AG04449 (cell line): ENCODE measurements around the gene ARHGAP15.

Source experiments
- CTCF ChIA-PET: fragments of 350-600 bp; formaldehyde crosslinking; extraction: SDS; loops from one replicate; lab custom pipeline; 2021; ENCODE audit warnings: antibody characterized with exemption; lab: Yijun Ruan, JAX
- POLR2A ChIA-PET: fragments of 400-600, 350-600 bp; formaldehyde crosslinking; extraction: SDS; loops from one replicate; lab custom pipeline; 2020; ENCODE audit warnings: antibody characterized with exemption, inconsistent platforms; lab: Yijun Ruan, JAX
- DNase-seq: peaks from one replicate; pipeline ENCODE4 v3.0.0-alpha.2; 2010; ENCODE audit warnings: low read depth, low spot score
- H3K4me3 ChIP-seq: 2 replicates; pipeline ENCODE4 v1.5.1; 2011; ENCODE audit warnings: low read depth, mild to moderate bottlenecking, control low read depth, low read length
- TF ChIP-seq, protein P1 (sequence below): IDR thresholded peaks from one replicate; pipeline ENCODE4 v1.5.1; 2011; ENCODE audit warnings: mild to moderate bottlenecking, moderate library complexity, low read length, control low read depth, inconsistent platforms; ENCODE audit not compliant: insufficient read depth; ENCODE audit errors: missing control alignments

Gene ARHGAP15

DNA sequence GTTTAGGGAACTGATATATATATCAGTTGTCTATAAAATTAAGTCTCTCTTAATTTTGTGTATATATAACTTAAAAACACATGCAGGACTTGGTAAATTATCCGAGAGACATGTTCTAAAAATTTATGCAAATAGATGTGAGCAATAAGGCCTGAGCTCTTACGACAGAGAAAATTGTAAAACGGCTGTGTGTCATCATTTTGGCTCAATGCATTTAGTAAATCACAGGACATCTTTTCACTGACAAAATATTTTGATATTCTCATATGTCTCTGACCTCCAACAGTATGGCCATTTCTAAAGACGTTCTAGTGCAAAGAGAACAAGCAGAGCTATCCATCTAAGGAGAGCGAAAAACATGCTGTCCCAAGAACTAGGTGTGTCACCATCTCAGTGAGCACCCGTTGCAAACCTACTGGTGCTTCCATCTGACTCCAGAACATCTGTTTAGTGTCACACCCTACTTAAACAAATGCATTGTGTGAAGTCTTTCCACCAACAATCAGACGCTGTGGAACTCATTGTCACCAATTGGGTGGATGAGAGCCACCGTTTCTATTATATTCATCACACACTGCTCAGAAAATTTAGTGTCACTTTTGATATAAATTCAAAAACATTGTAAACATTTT, 108.0 kb downstream of the ARHGAP15 start:
- no peak for DNase-seq
- CTCF ChIA-PET = interaction anchor here (0.6 kb wide), 1 partner anchor 160 kb away, joined by 3 read pairs; no protein-coding TSS in a partner anchor
- no peak overlapping the region for H3K4me3 ChIP-seq
- TF ChIP-seq, protein P1, sequence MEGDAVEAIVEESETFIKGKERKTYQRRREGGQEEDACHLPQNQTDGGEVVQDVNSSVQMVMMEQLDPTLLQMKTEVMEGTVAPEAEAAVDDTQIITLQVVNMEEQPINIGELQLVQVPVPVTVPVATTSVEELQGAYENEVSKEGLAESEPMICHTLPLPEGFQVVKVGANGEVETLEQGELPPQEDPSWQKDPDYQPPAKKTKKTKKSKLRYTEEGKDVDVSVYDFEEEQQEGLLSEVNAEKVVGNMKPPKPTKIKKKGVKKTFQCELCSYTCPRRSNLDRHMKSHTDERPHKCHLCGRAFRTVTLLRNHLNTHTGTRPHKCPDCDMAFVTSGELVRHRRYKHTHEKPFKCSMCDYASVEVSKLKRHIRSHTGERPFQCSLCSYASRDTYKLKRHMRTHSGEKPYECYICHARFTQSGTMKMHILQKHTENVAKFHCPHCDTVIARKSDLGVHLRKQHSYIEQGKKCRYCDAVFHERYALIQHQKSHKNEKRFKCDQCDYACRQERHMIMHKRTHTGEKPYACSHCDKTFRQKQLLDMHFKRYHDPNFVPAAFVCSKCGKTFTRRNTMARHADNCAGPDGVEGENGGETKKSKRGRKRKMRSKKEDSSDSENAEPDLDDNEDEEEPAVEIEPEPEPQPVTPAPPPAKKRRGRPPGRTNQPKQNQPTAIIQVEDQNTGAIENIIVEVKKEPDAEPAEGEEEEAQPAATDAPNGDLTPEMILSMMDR = no peak
- POLR2A ChIA-PET = no interaction called here

DNA sequence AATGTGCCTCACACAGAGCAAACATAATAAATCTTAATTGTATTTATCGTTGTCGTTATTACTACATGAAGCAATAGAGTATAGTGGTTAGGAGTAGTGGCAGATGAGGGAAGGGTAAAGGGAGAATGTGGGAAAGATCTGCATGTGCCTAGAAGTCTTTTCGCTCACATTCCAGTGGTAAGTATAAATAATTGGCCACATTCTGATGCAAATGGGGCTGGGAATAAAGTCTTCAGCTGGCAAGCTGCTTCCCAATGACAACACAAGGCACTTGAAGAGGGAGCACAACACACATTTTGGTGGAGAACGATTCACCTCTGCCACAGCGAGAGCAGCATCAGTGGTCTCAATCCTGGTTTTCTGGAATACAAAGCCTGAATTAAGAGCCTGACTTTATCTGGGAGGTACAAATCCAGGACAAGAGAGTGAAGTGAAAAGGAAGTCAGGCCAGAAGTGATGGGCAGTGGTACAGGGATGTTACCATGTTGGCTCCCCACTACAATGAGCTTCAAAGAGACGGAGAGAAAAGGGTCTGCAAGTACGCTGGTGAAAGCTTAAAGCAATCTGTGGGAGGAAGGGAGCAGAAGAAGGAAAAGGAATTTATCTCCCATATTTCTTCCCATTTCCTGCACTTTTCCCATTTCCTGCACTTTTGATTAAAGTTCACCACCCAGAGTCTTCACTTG, 112.3 kb downstream of the ARHGAP15 start:
- ChIA-PET POLR2A (no interaction called here), CTCF (interaction anchor here (2.2 kb wide), 1 partner anchor 17 kb away, joined by 6 read pairs; no protein-coding TSS in a partner anchor)
- no peak overlapping the region for H3K4me3 ChIP-seq
- DNase-seq = no peak
- TF ChIP-seq, protein P1 = no peak

DNA sequence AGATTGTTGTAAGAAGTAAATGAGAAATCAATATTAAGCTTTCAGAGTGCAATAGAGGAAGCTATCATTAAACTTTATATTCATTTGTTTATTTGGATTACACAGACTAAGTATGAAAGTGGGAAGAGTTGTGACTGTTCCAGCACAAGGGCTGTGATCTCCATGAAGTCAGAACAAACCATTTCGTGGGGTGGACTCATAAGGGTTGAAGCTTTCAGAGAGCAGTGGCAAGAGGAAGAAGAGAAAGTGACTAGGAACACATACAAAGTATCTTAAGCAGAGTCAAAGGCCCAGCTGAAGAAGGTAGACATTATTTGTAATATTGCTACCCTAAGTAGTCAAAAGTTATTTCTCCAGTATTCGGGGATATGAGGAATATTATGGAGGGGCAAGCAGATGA, 117.0 kb downstream of the ARHGAP15 start:
- POLR2A ChIA-PET = interaction anchor here (0.5 kb wide), 1 partner anchor 14 kb away, joined by 3 read pairs; no protein-coding TSS in a partner anchor
- CTCF ChIA-PET = interaction anchor here (0.8 kb wide), 1 partner anchor 76 kb away, joined by 3 read pairs; no protein-coding TSS in a partner anchor
- H3K4me3 ChIP-seq = no peak overlapping the region
- DNase-seq = no peak
- TF ChIP-seq, protein P1 = no peak

DNA sequence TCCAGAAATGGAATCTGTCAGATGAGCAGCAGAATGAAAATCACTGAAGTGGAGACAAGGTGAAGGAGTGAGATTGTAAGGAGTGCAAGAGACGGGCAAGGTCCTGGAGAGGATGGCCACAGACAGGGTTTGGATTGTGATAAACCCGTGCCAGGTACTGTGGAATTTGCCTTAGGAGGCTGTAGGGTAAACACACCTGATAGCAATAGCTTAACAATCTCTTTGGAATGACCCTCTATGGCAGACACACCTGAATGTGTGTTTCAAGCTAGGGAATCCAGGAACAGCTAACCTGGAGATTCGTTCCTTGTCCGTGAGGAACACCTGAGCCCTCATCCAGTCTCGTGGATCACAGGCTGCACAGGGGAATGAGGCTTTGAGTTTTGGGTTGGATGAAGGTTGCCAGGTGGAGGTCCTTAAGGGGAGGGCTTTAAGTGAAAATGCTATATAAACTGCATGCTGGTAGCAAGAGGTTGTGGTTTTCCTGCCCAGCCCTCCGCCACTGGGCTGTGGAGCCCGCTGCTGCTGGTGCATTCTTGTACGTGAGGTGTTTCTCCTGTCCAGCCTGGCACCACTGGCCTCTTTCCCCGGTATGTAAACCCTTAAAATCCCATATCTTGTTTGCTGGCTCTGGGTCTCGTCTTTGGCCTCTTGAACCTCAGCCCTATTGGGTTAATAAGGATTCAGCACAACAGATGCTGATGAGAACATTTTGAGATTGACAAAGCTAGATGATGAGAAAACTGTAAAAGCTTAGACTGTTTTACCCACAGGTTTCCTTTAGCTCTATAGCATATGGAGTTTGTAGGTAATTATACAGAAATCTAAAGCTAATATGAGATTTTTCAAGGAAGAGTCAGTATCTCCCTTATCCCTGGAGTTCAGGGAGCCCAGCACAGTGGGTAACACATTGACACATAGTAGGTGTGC, 117.9 kb downstream of the ARHGAP15 start:
- POLR2A ChIA-PET = no interaction called here
- CTCF ChIA-PET = interaction anchor here (0.8 to 1.8 kb wide), 4 partner anchors 11 to 77 kb away, joined by 3 to 7 read pairs (median 4); no protein-coding TSS in a partner anchor
- DNase-seq = no peak

DNA sequence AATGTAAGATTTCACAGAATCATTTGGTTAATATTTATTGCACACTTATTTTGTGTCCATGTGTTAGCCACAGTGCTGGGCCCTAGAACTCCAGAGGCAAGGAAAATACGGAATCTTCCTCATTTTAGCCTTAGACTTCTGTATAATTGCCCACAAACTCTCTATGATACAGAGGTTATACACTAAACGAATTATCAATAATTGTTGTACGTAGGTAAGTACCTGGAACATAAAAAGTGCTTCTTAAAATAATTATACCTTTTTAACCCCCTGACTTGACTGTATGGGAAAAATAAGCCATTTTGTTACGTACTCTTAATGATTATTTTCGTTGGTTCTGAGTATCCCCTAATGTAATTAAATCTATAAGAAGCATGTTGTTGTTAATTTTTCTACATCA, 119.4 kb downstream of the ARHGAP15 start:
- no peak overlapping the region for H3K4me3 ChIP-seq

More for the DNA sequence above, 117.9 kb downstream of the ARHGAP15 start:
- TF ChIP-seq, protein P1 = no peak
- no peak overlapping the region for H3K4me3 ChIP-seq

More for the DNA sequence above, 119.4 kb downstream of the ARHGAP15 start:
- no peak for DNase-seq
- CTCF ChIA-PET = interaction anchor here (1.6 to 1.8 kb wide), 2 partner anchors 10 to 12 kb away, joined by 4 to 7 read pairs; no protein-coding TSS in a partner anchor
- TF ChIP-seq, protein P1 = no peak
- POLR2A ChIA-PET = interaction anchor here (0.5 kb wide), 1 partner anchor 165 kb away, joined by 5 read pairs; no protein-coding TSS in a partner anchor
